ENCODE measurements around the gene TTLL6. TPM values are rescaled to one million over a fixed set of nuclear protein-coding genes. Genes with fewer than 3 reads are reported as not detected.

The TTLL6 gene
- total RNA-seq, 1 experiment from 2014 or later = 3.4 TPM

- no peaks in the 10 kb centered on the region for H3K36me3 Mint-ChIP-seq
- H3K4me1 Mint-ChIP-seq = peaks cover 27% of the 10 kb centered on the region
- H3K9me3 Mint-ChIP-seq = no peaks in the 10 kb centered on the region
- ATAC-seq (no peak), DNase-seq (ENCODE audit: low spot score) (no peak)
- POLR2A ChIA-PET = no interaction called here
- TF ChIP-seq EMX1 (CRISPR knock-in tag; IDR thresholded peaks at IDR 0.05) (no peak), ZNF512 (CRISPR knock-in tag; IDR thresholded peaks at IDR 0.05; ENCODE audit: borderline replicate concordance) (0 out of 2 replicates have a peak, but pooled peaks have one; percentile 84), SP1 (CRISPR knock-in tag; conservative IDR thresholded peaks at IDR 0.05) (no peak), PRRX2 (CRISPR knock-in tag; IDR thresholded peaks at IDR 0.05) (no peak), ZNF416 (CRISPR knock-in tag; IDR thresholded peaks at IDR 0.05) (no peak)
- no peak overlapping the region for H3K27ac Mint-ChIP-seq
- CTCF ChIA-PET = interaction anchor here (0.7 to 9.3 kb wide), 12 partner anchors 9 to 147 kb away, joined by 3 to 70 read pairs (median 7); partner anchors contain the start of genes HOXB13, PRAC1 and PRAC2
- peaks cover 100% of the 10 kb centered on the region for H3K27me3 Mint-ChIP-seq (ENCODE audit: low read depth)
- no peak overlapping the region for H3K4me3 Mint-ChIP-seq
Measured at GRCh38 chr17:48737330-48738043, 79.5 kb downstream of the TTLL6 start.

- Mint-ChIP-seq H3K27me3 (ENCODE audit: low read depth) (peaks cover 100% of the 10 kb centered on the region), H3K4me1 (peaks cover 34% of the 10 kb centered on the region), H3K9me3 (no peaks in the 10 kb centered on the region), H3K4me3 (no peak overlapping the region), H3K36me3 (no peaks in the 10 kb centered on the region), H3K27ac (no peak overlapping the region)
- ChIA-PET CTCF (interaction anchor here (1.3 to 9.3 kb wide), 4 partner anchors 11 to 144 kb away, joined by 4 to 70 read pairs (median 6); partner anchors contain the start of genes PRAC1 and PRAC2), POLR2A (no interaction called here)
- ATAC-seq (no peak), DNase-seq (ENCODE audit: low spot score) (no peak)
- TF ChIP-seq ETV6 (CRISPR knock-in tag; IDR thresholded peaks at IDR 0.05) (no peak), SOX15 (CRISPR knock-in tag; IDR thresholded peaks at IDR 0.05) (no peak), ELF4 (CRISPR knock-in tag; IDR thresholded peaks at IDR 0.05; ENCODE audit: low read depth) (no peak), ZMAT4 (CRISPR knock-in tag; IDR thresholded peaks at IDR 0.05) (no peak), ZNF416 (CRISPR knock-in tag; IDR thresholded peaks at IDR 0.05) (no peak), RORB (CRISPR knock-in tag; IDR thresholded peaks at IDR 0.05) (no peak), NR3C1 (CRISPR knock-in tag; conservative IDR thresholded peaks at IDR 0.05; ENCODE audit: low read depth) (no peak), STAT6 (CRISPR knock-in tag; conservative IDR thresholded peaks at IDR 0.05; ENCODE audit: low read depth) (no peak), NFATC4 (CRISPR knock-in tag; IDR thresholded peaks at IDR 0.05) (no peak), ATF6 (CRISPR knock-in tag; IDR thresholded peaks at IDR 0.05) (no peak), GRHL2 (CRISPR knock-in tag; IDR thresholded peaks at IDR 0.05; ENCODE audit: insufficient replicate concordance, severe bottlenecking) (no peak), E2F4 (CRISPR knock-in tag; IDR thresholded peaks at IDR 0.05; ENCODE audit: borderline replicate concordance, low read depth) (no peak), GTF2I (CRISPR knock-in tag; conservative IDR thresholded peaks at IDR 0.05) (no peak), NFE2L1 (CRISPR knock-in tag; IDR thresholded peaks at IDR 0.05) (no peak), SP1 (CRISPR knock-in tag; conservative IDR thresholded peaks at IDR 0.05) (no peak), FOXP1 (CRISPR knock-in tag; IDR thresholded peaks at IDR 0.05; ENCODE audit: borderline replicate concordance) (no peak), ZSCAN18 (CRISPR knock-in tag; IDR thresholded peaks at IDR 0.05) (no peak)
Measured at GRCh38 chr17:48735062-48735351, 82.0 kb downstream of the TTLL6 start.

Data from WTC11 (cell line).